HepG2 (cell line): ENCODE data around the gene CCND1. TPM values are rescaled to one million over a fixed set of nuclear protein-coding genes. Genes with fewer than 3 reads are reported as not detected.

Source experiments
- ASH2L ChIP-seq: fragments of 300-600, 200-600 bp; sonication (generic); IDR thresholded peaks from 2 replicates; pipeline ENCODE4 v1.7.0; 2017; ENCODE audit warnings: low read depth, mild to moderate bottlenecking, moderate library complexity, mixed read lengths, low read length; ENCODE audit not compliant: insufficient read length
- DMTF1 ChIP-seq: sonication (generic); formaldehyde crosslinking; IDR thresholded peaks from 2 replicates; pipeline ENCODE4 v1.4.0; 2020; ENCODE audit warnings: mild to moderate bottlenecking, missing genetic modification reagents
- ELF1 ChIP-seq: sonication (generic); formaldehyde crosslinking; IDR thresholded peaks from 2 replicates; pipeline ENCODE4 v1.4.0; 2020; ENCODE audit warnings: missing genetic modification reagents
- ELF3 ChIP-seq: IDR thresholded peaks from 2 replicates; pipeline ENCODE4 v1.6.1; 2016; ENCODE audit warnings: missing genetic modification reagents, missing compliant biosample characterization
- GABPB1 ChIP-seq: IDR thresholded peaks from 2 replicates; pipeline ENCODE4 v1.6.1; 2016; ENCODE audit warnings: mild to moderate bottlenecking, missing genetic modification reagents, moderate library complexity, missing compliant biosample characterization
- KDM6A ChIP-seq: IDR thresholded peaks from 2 replicates; pipeline ENCODE4 v1.6.1; 2016; ENCODE audit warnings: low read depth
- MIER3 ChIP-seq: IDR thresholded peaks from 2 replicates; pipeline ENCODE4 v1.6.1; 2016; ENCODE audit warnings: missing compliant biosample characterization, borderline replicate concordance
- NCOA2 ChIP-seq: sonication (generic); formaldehyde crosslinking; IDR thresholded peaks from 2 replicates; pipeline ENCODE4 v1.8.0; 2022; ENCODE audit warnings: inconsistent platforms
- NR0B2 ChIP-seq: sonication (generic); formaldehyde crosslinking; IDR thresholded peaks from 2 replicates; pipeline ENCODE4 v1.4.0; 2020; ENCODE audit warnings: mild to moderate bottlenecking, missing genetic modification reagents
- RARA ChIP-seq: IDR thresholded peaks from 2 replicates; pipeline ENCODE4 v1.6.1; 2016; ENCODE audit warnings: missing genetic modification reagents, missing compliant biosample characterization
- RBFOX2 ChIP-seq: fragments of 200-400 bp; formaldehyde crosslinking; IDR thresholded peaks from 2 replicates; pipeline ENCODE4 v1.6.1; 2017; ENCODE audit warnings: low read depth, mild to moderate bottlenecking, low read length
- RXRB ChIP-seq: IDR thresholded peaks from 2 replicates; pipeline ENCODE4 v1.6.1; 2016; ENCODE audit warnings: borderline replicate concordance, missing genetic modification reagents, missing compliant biosample characterization
- SOX13 ChIP-seq, 3 experiments: fragments of 450-650 bp in 1 of 3; sonication (generic) in 1 of 3; formaldehyde crosslinking in 1 of 3; IDR thresholded peaks in 2 of 3; conservative IDR thresholded peaks in 1 of 3; 2 replicates each; pipeline versions ENCODE4 v1.5.0 to v1.6.1; 2016 to 2020; ENCODE audit warnings: antibody characterized with exemption in 1 of 3, mild to moderate bottlenecking in 1 of 3, missing compliant biosample characterization in 1 of 3, missing genetic modification reagents in 1 of 3, moderate library complexity in 1 of 3
- SP4 ChIP-seq: sonication (generic); formaldehyde crosslinking; IDR thresholded peaks from 2 replicates; pipeline ENCODE4 v1.8.1; 2023; ENCODE audit warnings: mild to moderate bottlenecking, missing genetic modification reagents
- SP5 ChIP-seq: IDR thresholded peaks from 2 replicates; pipeline ENCODE4 v1.6.1; 2016; ENCODE audit warnings: low read depth, borderline replicate concordance
- ZBTB42 ChIP-seq: sonication (generic); formaldehyde crosslinking; IDR thresholded peaks from 2 replicates; pipeline ENCODE4 v1.5.0; 2020; ENCODE audit warnings: mild to moderate bottlenecking, missing genetic modification reagents
- ZFAT ChIP-seq: sonication (generic); formaldehyde crosslinking; conservative IDR thresholded peaks from 2 replicates; pipeline ENCODE4 v1.8.1; 2023; ENCODE audit warnings: missing genetic modification reagents, inconsistent platforms
- ZNF230 ChIP-seq: sonication (generic); formaldehyde crosslinking; IDR thresholded peaks from 2 replicates; pipeline ENCODE4 v1.4.0; 2020; ENCODE audit warnings: mild to moderate bottlenecking, missing genetic modification reagents
- ZNF317 ChIP-seq: sonication (generic); formaldehyde crosslinking; IDR thresholded peaks from 2 replicates; pipeline ENCODE4 v1.5.0; 2020; ENCODE audit warnings: mild to moderate bottlenecking, missing genetic modification reagents
- ZNF484 ChIP-seq: sonication (generic); formaldehyde crosslinking; IDR thresholded peaks from 2 replicates; pipeline ENCODE4 v1.5.1; 2020; ENCODE audit warnings: mild to moderate bottlenecking, low read depth, missing genetic modification reagents, borderline replicate concordance
- ZNF572 ChIP-seq: sonication (generic); formaldehyde crosslinking; IDR thresholded peaks from 2 replicates; pipeline ENCODE4 v1.5.1; 2020; ENCODE audit warnings: mild to moderate bottlenecking, missing genetic modification reagents
- ZNF709 ChIP-seq: sonication (generic); formaldehyde crosslinking; IDR thresholded peaks from 2 replicates; pipeline ENCODE4 v1.5.0; 2020; ENCODE audit warnings: mild to moderate bottlenecking, missing genetic modification reagents
- ZNF781 ChIP-seq: sonication (generic); formaldehyde crosslinking; IDR thresholded peaks from 2 replicates; pipeline ENCODE4 v1.5.1; 2020; ENCODE audit warnings: borderline replicate concordance, mild to moderate bottlenecking, missing genetic modification reagents; ENCODE audit errors: not compliant biosample characterization
- polyA plus RNA-seq, 8 experiments: library from polyadenylated mRNA; depleted of rRNA in 3 of 8; stranded (reverse) in 7 of 8; unstranded in 1 of 8; fragments of >200 nt; fragmentation: Illumina TruSeq in 4 of 8; extraction: Trizol in 4 of 8; gene quantifications; 2 replicates each; pipeline versions ENCODE4 v1.2.1 to v1.2.3, GENCODE V29; 2011 to 2016; ENCODE audit warnings: low read depth in 4 of 8, missing spikeins in 1 of 8, mixed read lengths in 1 of 8; ENCODE audit not compliant: insufficient read depth in 1 of 8
- total RNA-seq, 5 experiments: library from RNA; depleted of rRNA; stranded (reverse); fragments of >200 nt; fragmentation: Illumina TruSeq; extraction: Trizol; gene quantifications; 2 replicates each; pipeline ENCODE4 v1.2.3, GENCODE V29; 2016; ENCODE audit warnings: low read depth in 1 of 5

Gene CCND1
- total and polyA plus RNA-seq, 2 of the 13 experiments (the other 11 are each of a cell fraction or from before 2014, with no cell fraction given), result 107 to 136 TPM

- TF ChIP-seq ASH2L (peak; percentile 19), SP4 (CRISPR knock-in tag) (0 out of 2 replicates have a peak, but pooled peaks have one; percentile 53), MIER3 (CRISPR knock-in tag) (peak; percentile 40; the same call in 1 of the 2 replicates), GABPB1 (CRISPR knock-in tag) (0 out of 2 replicates have a peak, but pooled peaks have one; percentile 20), KDM6A (CRISPR knock-in tag) (0 out of 2 replicates have a peak, but pooled peaks have one; percentile 48), ZBTB42 (CRISPR knock-in tag) (no peak), RARA (peak; percentile 46), NR0B2 (no peak), RBFOX2 (peak; percentile 69), ZNF230 (0 out of 2 replicates have a peak, but pooled peaks have one; percentile 13), NCOA2 (peak; percentile 46; the same call in 1 of the 2 replicates), ZNF709 (peak; percentile 40; the same call in 1 of the 2 replicates), ZFAT (no peak), SP5 (CRISPR knock-in tag) (no peak), ZNF317 (CRISPR knock-in tag) (peak; percentile 15; the same call in 1 of the 2 replicates), ELF1 (CRISPR knock-in tag) (no peak), ZNF484 (CRISPR knock-in tag) (no peak), ZNF572 (CRISPR knock-in tag) (0 out of 2 replicates have a peak, but pooled peaks have one; percentile 39), RXRB (CRISPR knock-in tag) (peak; percentile 49; the same call in 1 of the 2 replicates), SOX13 (IDR thresholded peaks at IDR 0.05) (no peak), SOX13 (CRISPR knock-in tag; conservative IDR thresholded peaks at IDR 0.05 in 1 of 2, IDR thresholded peaks at IDR 0.05 in 1 of 2) (no peak), DMTF1 (CRISPR knock-in tag) (no peak), ZNF781 (peak; percentile 45), ELF3 (peak; percentile 65)
Observed at GRCh38 chr11:69615545-69616278, 25.2 kb upstream of the CCND1 start (continued).
